GM10266 (cell line): ENCODE results near the gene TGFBR1.
"Not testable (repeated sequence)": the region's sequence is repeated elsewhere in the genome, so short reads cannot be mapped to it uniquely, and the experiment has no call there.

Experiments used
- DNase-seq: peaks from one replicate; pipeline ENCODE4 v3.0.0; 2012; ENCODE audit errors: extremely low spot score
- CTCF ChIP-seq: IDR thresholded peaks from 2 replicates; pipeline ENCODE4 v1.5.1; 2012; ENCODE audit warnings: mild to moderate bottlenecking, low read depth; ENCODE audit not compliant: control insufficient read depth, insufficient read depth; ENCODE audit errors: missing control alignments

The TGFBR1 gene

GRCh38 chr9:99087462-99087861, 17.5 kb upstream of the TGFBR1 start:
- no peak for TF ChIP-seq CTCF
- no peak for DNase-seq

- no peak for TF ChIP-seq CTCF
- no peak for DNase-seq
Measured at GRCh38 chr9:99090336-99091130, 14.4 kb upstream of the TGFBR1 start.

- TF ChIP-seq CTCF = no peak
- DNase-seq = no peak
Measured at GRCh38 chr9:99092643-99093491, 12.0 kb upstream of the TGFBR1 start.

- TF ChIP-seq CTCF = no peak
Measured at GRCh38 chr9:99093492-99093791, 11.5 kb upstream of the TGFBR1 start.

GRCh38 chr9:99095565-99095964, 9.3 kb upstream of the TGFBR1 start:
- DNase-seq = no peak
- TF ChIP-seq CTCF = no peak

More at GRCh38 chr9:99093492-99093791, 11.5 kb upstream of the TGFBR1 start:
- DNase-seq = no peak

GRCh38 chr9:99096409-99096808, 8.5 kb upstream of the TGFBR1 start:
- TF ChIP-seq CTCF = no peak
- no peak for DNase-seq

GRCh38 chr9:99099806-99100585, 4.9 kb upstream of the TGFBR1 start:
- DNase-seq = not testable (repeated sequence)
